ENCODE measurements around the gene SNX27. TPM values are rescaled to one million over a fixed set of nuclear protein-coding genes. Genes with fewer than 3 reads are reported as not detected.

SNX27 gene
- total and polyA plus RNA-seq, 3 donors from 2014 or later = 24.7 to 44.4 (median 42.8) TPM

- intact Hi-C loops (cut with DNase I; ENCODE audit: low total_unique reads) = no loop called here
- Histone ChIP-seq H3K27ac (no peak overlapping the region), H3K4me3 (no peak overlapping the region), H3K4me1 (peaks cover 4% of the 10 kb centered on the region), H3K9me3 (no peaks in the 10 kb centered on the region), H3K36me3 (ENCODE audit: low read depth, missing control alignments) (no peaks in the 10 kb centered on the region), H3K27me3 (no peaks in the 10 kb centered on the region)
- DNase-seq = no peak
- WGBS, 2 donors = 65 to 84% methylated on average over 3 of the region's 3 CpGs
- TF ChIP-seq POLR2A (IDR thresholded peaks at IDR 0.05) = no peak
- TF ChIP-seq, protein P1, sequence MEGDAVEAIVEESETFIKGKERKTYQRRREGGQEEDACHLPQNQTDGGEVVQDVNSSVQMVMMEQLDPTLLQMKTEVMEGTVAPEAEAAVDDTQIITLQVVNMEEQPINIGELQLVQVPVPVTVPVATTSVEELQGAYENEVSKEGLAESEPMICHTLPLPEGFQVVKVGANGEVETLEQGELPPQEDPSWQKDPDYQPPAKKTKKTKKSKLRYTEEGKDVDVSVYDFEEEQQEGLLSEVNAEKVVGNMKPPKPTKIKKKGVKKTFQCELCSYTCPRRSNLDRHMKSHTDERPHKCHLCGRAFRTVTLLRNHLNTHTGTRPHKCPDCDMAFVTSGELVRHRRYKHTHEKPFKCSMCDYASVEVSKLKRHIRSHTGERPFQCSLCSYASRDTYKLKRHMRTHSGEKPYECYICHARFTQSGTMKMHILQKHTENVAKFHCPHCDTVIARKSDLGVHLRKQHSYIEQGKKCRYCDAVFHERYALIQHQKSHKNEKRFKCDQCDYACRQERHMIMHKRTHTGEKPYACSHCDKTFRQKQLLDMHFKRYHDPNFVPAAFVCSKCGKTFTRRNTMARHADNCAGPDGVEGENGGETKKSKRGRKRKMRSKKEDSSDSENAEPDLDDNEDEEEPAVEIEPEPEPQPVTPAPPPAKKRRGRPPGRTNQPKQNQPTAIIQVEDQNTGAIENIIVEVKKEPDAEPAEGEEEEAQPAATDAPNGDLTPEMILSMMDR (IDR thresholded peaks at IDR 0.05) = no peak
Measured at GRCh38 chr1:151606857-151607256, 5.0 kb upstream of the SNX27 start.

DNA sequence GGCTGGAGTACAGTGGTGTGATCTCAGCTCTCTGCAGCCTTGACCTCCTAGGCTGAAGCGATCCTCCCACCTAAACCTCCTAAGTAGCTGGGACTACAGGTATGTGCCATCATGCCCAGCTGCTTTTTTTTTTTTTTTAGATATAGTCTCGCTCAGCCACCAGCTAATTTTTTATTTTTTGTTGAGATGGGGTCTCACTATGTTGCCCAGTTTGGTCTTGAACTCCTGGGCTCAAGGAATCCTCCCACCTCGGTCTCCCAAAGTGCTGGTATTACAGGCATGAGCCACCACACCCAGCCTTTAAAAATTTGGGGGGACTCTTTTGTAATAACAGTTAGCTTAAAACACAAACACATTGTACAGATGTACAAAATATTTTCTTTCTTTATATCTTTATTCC lies 1.7 kb upstream of the SNX27 start:
- no peaks in the 10 kb centered on the region for H3K27me3 ChIP-seq
- H3K27ac ChIP-seq = no peak overlapping the region
- WGBS, 2 donors = 82 to 99% methylated on average over 3 of the region's 3 CpGs
- peaks cover 11% of the 10 kb centered on the region for H3K4me1 ChIP-seq
- no peak for DNase-seq
- H3K9me3 ChIP-seq = no peaks in the 10 kb centered on the region
- TF ChIP-seq, protein P1 (IDR thresholded peaks at IDR 0.05) = no peak
- no peak for TF ChIP-seq POLR2A (IDR thresholded peaks at IDR 0.05)
- intact Hi-C loops (cut with DNase I; ENCODE audit: low total_unique reads) = no loop called here
- no peaks in the 10 kb centered on the region for H3K36me3 ChIP-seq (ENCODE audit: low read depth, missing control alignments)
- no peak overlapping the region for H3K4me3 ChIP-seq

DNA sequence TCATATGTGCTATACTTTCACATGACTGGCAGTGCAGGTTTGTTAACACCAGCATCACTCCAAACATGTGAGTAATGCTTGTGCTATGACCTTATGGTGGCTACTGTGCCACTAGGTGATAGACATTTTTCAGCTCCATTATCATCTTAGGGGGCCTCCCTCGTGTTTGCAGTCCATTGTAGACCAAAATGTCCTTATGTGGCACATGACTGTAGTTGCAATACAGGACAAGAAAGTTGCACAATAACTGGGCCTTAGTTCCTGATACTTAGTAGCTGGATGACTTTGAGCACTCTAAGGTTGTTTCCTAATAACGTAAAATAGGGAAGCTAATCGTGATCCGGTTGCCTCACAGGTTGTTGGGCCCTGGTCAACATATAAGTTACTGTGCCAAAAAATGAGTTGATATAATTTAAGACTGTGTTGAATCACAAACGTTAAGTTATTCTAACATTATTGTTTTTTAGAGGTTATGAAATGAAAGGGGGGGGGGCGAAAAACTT lies 511 bp upstream of the SNX27 start:
- H3K9me3 ChIP-seq = no peaks in the 10 kb centered on the region
- peak; percentile 30 for DNase-seq
- no peaks in the 10 kb centered on the region for H3K36me3 ChIP-seq (ENCODE audit: low read depth, missing control alignments)
- H3K27ac ChIP-seq = peak overlapping the region; percentile 95
- H3K27me3 ChIP-seq = no peaks in the 10 kb centered on the region
- H3K4me1 ChIP-seq = peaks cover 11% of the 10 kb centered on the region
- peak overlapping the region; percentile 98 for H3K4me3 ChIP-seq
- TF ChIP-seq, protein P1 (IDR thresholded peaks at IDR 0.05) = no peak
- no peak for TF ChIP-seq POLR2A (IDR thresholded peaks at IDR 0.05)
- WGBS, 2 donors = 10 to 13% methylated on average over 6 of the region's 6 CpGs
- intact Hi-C loops (cut with DNase I; ENCODE audit: low total_unique reads) = no loop called here

GRCh38 chr1:151612501-151613281 lies 841 bp downstream of the SNX27 start:
- TF ChIP-seq, protein P1 (IDR thresholded peaks at IDR 0.05) = no peak
- TF ChIP-seq POLR2A (IDR thresholded peaks at IDR 0.05) = no peak
- H3K9me3 ChIP-seq = no peaks in the 10 kb centered on the region
- no peaks in the 10 kb centered on the region for H3K36me3 ChIP-seq (ENCODE audit: low read depth, missing control alignments)
- intact Hi-C loops (cut with DNase I; ENCODE audit: low total_unique reads) = no loop called here
- peak overlapping the region; percentile 98 for H3K4me3 ChIP-seq
- peak; percentile 55 for DNase-seq
- peak overlapping the region; percentile 95 for H3K27ac ChIP-seq
- WGBS, 2 donors = 0 to 1% methylated on average over 32 to 44 of the region's 44 CpGs
- H3K27me3 ChIP-seq = no peaks in the 10 kb centered on the region
- peaks cover 11% of the 10 kb centered on the region for H3K4me1 ChIP-seq

Measured in testis (tissue), 3 donors.